ENCODE results near the gene TBC1D14. TPM values are rescaled to one million over a fixed set of nuclear protein-coding genes. Genes with fewer than 3 reads are reported as not detected.
A peak's percentile ranks its signal among the peaks of the same experiment; 100 is the strongest.

TBC1D14 gene
- total RNA-seq, 1 donor from 2014 or later, result 48.1 TPM

GRCh38 chr4:6955261-6955911 is 45.8 kb downstream of the TBC1D14 start:
- peak; percentile 75 for ATAC-seq

GRCh38 chr4:6956087-6956433 is 46.4 kb downstream of the TBC1D14 start:
- ATAC-seq, result no peak

GRCh38 chr4:6956434-6957147 is 47.0 kb downstream of the TBC1D14 start:
- no peak for ATAC-seq

- ATAC-seq, result no peak
These were observed 47.5 kb downstream of the TBC1D14 start for GRCh38 chr4:6957148-6957520.

GRCh38 chr4:6957994-6958393 is 48.4 kb downstream of the TBC1D14 start:
- ATAC-seq, result no peak

- no peak for ATAC-seq
These were observed 49.6 kb downstream of the TBC1D14 start for GRCh38 chr4:6959261-6959660.

- ATAC-seq, result no peak
These were observed 50.5 kb downstream of the TBC1D14 start for GRCh38 chr4:6960154-6960553.

- no peak for ATAC-seq
These were observed 51.2 kb downstream of the TBC1D14 start for GRCh38 chr4:6960628-6961412.

- no peak for ATAC-seq
These were observed 52.0 kb downstream of the TBC1D14 start for GRCh38 chr4:6961496-6962210.

GRCh38 chr4:6962211-6963041 is 52.8 kb downstream of the TBC1D14 start:
- ATAC-seq, result no peak

- no peak for ATAC-seq
These were observed 53.5 kb downstream of the TBC1D14 start for GRCh38 chr4:6963139-6963611.

GRCh38 chr4:6964858-6965257 is 55.2 kb downstream of the TBC1D14 start:
- no peak for ATAC-seq

- ATAC-seq, result no peak
These were observed 55.7 kb downstream of the TBC1D14 start for GRCh38 chr4:6965329-6965728.

GRCh38 chr4:6967846-6968340 is 58.3 kb downstream of the TBC1D14 start:
- no peak for ATAC-seq

- no peak for ATAC-seq
These were observed 58.9 kb downstream of the TBC1D14 start for GRCh38 chr4:6968496-6968895.

GRCh38 chr4:6969826-6970800 is 60.5 kb downstream of the TBC1D14 start:
- peak; percentile 24 for ATAC-seq

- no peak for ATAC-seq
These were observed 62.1 kb downstream of the TBC1D14 start for GRCh38 chr4:6971536-6972374.

- no peak for ATAC-seq
These were observed 62.7 kb downstream of the TBC1D14 start for GRCh38 chr4:6972375-6972650.

GRCh38 chr4:6972911-6973310 is 63.3 kb downstream of the TBC1D14 start:
- ATAC-seq, result no peak
